HEK293 (cell line): ENCODE data around the gene SYNCRIP.
A peak's percentile ranks its signal among the peaks of the same experiment; 100 is the strongest.

ENCODE experiments used
- CTCF ChIA-PET: fragments of 350-600 bp; formaldehyde crosslinking; extraction: SDS; loops from one replicate; lab custom pipeline; 2021; ENCODE audit warnings: antibody characterized with exemption; lab: Yijun Ruan, JAX
- POLR2A ChIA-PET: fragments of 300-600 bp; formaldehyde crosslinking; extraction: SDS; loops from one replicate; lab custom pipeline; 2020; ENCODE audit warnings: antibody characterized with exemption, inconsistent platforms; lab: Yijun Ruan, JAX
- H3K27ac ChIP-seq: fragments of 200-500 bp; sonication (Bioruptor generic); 2 replicates; pipeline ENCODE4 v1.5.1; 2014; ENCODE audit warnings: low read depth, low read length, control low read depth, inconsistent platforms; ENCODE audit errors: extremely low read depth
- H3K36me3 ChIP-seq, 2 experiments: fragments of 200-500 bp in 1 of 2; sonication (Bioruptor generic) in 1 of 2; 1 replicate in 1 of 2; 2 replicates in 1 of 2; pipeline ENCODE4 v1.5.1; 2014 to 2017; ENCODE audit warnings: inconsistent platforms in 2 of 2, low read length in 2 of 2; ENCODE audit not compliant: control insufficient read depth in 2 of 2, insufficient read depth in 1 of 2
- H3K4me1 ChIP-seq: fragments of 200-500 bp; sonication (Bioruptor generic); 2 replicates; pipeline ENCODE4 v1.5.1; 2014; ENCODE audit warnings: mild to moderate bottlenecking, low read length, inconsistent platforms; ENCODE audit not compliant: control insufficient read depth, insufficient read depth
- H3K4me3 ChIP-seq: 2 replicates; pipeline ENCODE4 v1.5.1; 2011; ENCODE audit warnings: low read depth, mild to moderate bottlenecking, control low read depth, low read length, moderate library complexity
- H3K9me3 ChIP-seq: fragments of 200-500 bp; sonication (Bioruptor generic); 2 replicates; pipeline ENCODE4 v1.5.1; 2014; ENCODE audit warnings: low read depth, low read length, inconsistent platforms; ENCODE audit not compliant: control insufficient read depth, insufficient read depth
- GLIS2 ChIP-seq: fragments of 450-650 bp; formaldehyde crosslinking; IDR thresholded peaks from 2 replicates; pipeline ENCODE4 v1.5.1; 2016; ENCODE audit warnings: missing biosample characterization, missing genetic modification characterization
- KLF10 ChIP-seq: fragments of 450-650 bp; IDR thresholded peaks from 2 replicates; pipeline ENCODE4 v1.5.1; 2018; ENCODE audit warnings: missing biosample characterization, mild to moderate bottlenecking, missing genetic modification characterization
- KLF7 ChIP-seq: fragments of 450-650 bp; formaldehyde crosslinking; IDR thresholded peaks from 2 replicates; pipeline ENCODE4 v1.5.1; 2016; ENCODE audit warnings: missing biosample characterization, missing genetic modification characterization, borderline replicate concordance
- KLF8 ChIP-seq: fragments of 450-650 bp; formaldehyde crosslinking; IDR thresholded peaks from 2 replicates; pipeline ENCODE4 v1.5.1; 2016; ENCODE audit warnings: missing biosample characterization, missing genetic modification characterization
- KLF9 ChIP-seq: fragments of 450-650 bp; formaldehyde crosslinking; IDR thresholded peaks from 2 replicates; pipeline ENCODE4 v1.5.1; 2016; ENCODE audit warnings: missing biosample characterization, missing genetic modification characterization, low read depth
- MEIS1 ChIP-seq: sonication (generic); formaldehyde crosslinking; IDR thresholded peaks from 2 replicates; pipeline ENCODE4 v1.8.1; 2022; ENCODE audit warnings: missing genetic modification reagents, mild to moderate bottlenecking, borderline replicate concordance
- MYNN ChIP-seq: fragments of 450-650 bp; formaldehyde crosslinking; IDR thresholded peaks from 2 replicates; pipeline ENCODE4 v1.5.1; 2016; ENCODE audit warnings: missing biosample characterization, missing genetic modification characterization, borderline replicate concordance
- PBX3 ChIP-seq: sonication (generic); formaldehyde crosslinking; IDR thresholded peaks from 2 replicates; pipeline ENCODE4 v1.8.1; 2022; ENCODE audit warnings: mild to moderate bottlenecking, moderate library complexity, missing genetic modification reagents
- PRDM6 ChIP-seq: fragments of 450-650 bp; formaldehyde crosslinking; IDR thresholded peaks from 2 replicates; pipeline ENCODE4 v1.5.1; 2017; ENCODE audit warnings: missing biosample characterization, missing genetic modification characterization
- SCRT1 ChIP-seq: fragments of 450-650 bp; formaldehyde crosslinking; IDR thresholded peaks from 2 replicates; pipeline ENCODE4 v1.5.1; 2016; ENCODE audit warnings: missing biosample characterization, missing genetic modification characterization, borderline replicate concordance
- SETDB1 ChIP-seq: IDR thresholded peaks from one replicate; pipeline ENCODE4 v1.6.1; 2017; ENCODE audit warnings: mild to moderate bottlenecking, low read length, moderate library complexity, mixed read lengths; ENCODE audit not compliant: insufficient read length
- SP3 ChIP-seq: fragments of 450-650 bp; formaldehyde crosslinking; IDR thresholded peaks from 2 replicates; pipeline ENCODE4 v1.5.1; 2016; ENCODE audit warnings: missing biosample characterization, missing genetic modification characterization
- TRIM28 ChIP-seq: IDR thresholded peaks from 2 replicates; pipeline ENCODE4 v1.6.1; 2011; ENCODE audit warnings: low read length, control low read depth, borderline replicate concordance
- YY2 ChIP-seq: fragments of 450-650 bp; formaldehyde crosslinking; IDR thresholded peaks from 2 replicates; pipeline ENCODE4 v1.5.1; 2016; ENCODE audit warnings: missing biosample characterization, missing genetic modification characterization
- ZFP37 ChIP-seq: fragments of 450-650 bp; formaldehyde crosslinking; IDR thresholded peaks from 2 replicates; pipeline ENCODE4 v1.5.1; 2016; ENCODE audit warnings: missing biosample characterization, missing genetic modification characterization
- ZFP41 ChIP-seq: fragments of 450-650 bp; formaldehyde crosslinking; IDR thresholded peaks from 2 replicates; pipeline ENCODE4 v1.5.1; 2016; ENCODE audit warnings: missing biosample characterization, missing genetic modification characterization, borderline replicate concordance
- ZFP69B ChIP-seq: fragments of 450-650 bp; formaldehyde crosslinking; IDR thresholded peaks from 2 replicates; pipeline ENCODE4 v1.5.1; 2016; ENCODE audit warnings: missing biosample characterization, missing genetic modification characterization
- ZNF138 ChIP-seq: fragments of 450-650 bp; formaldehyde crosslinking; IDR thresholded peaks from 2 replicates; pipeline ENCODE4 v1.5.1; 2016; ENCODE audit warnings: missing biosample characterization, missing genetic modification characterization, borderline replicate concordance
- ZNF157 ChIP-seq: fragments of 450-650 bp; formaldehyde crosslinking; IDR thresholded peaks from 2 replicates; pipeline ENCODE4 v1.5.1; 2016; ENCODE audit warnings: missing biosample characterization, missing genetic modification characterization
- ZNF18 ChIP-seq: fragments of 450-650 bp; formaldehyde crosslinking; IDR thresholded peaks from 2 replicates; pipeline ENCODE4 v1.5.1; 2016; ENCODE audit warnings: missing biosample characterization, missing genetic modification characterization
- ZNF184 ChIP-seq: fragments of 450-650 bp; IDR thresholded peaks from 2 replicates; pipeline ENCODE4 v1.5.1; 2018; ENCODE audit warnings: missing biosample characterization, mild to moderate bottlenecking, missing genetic modification characterization
- ZNF211 ChIP-seq: fragments of 450-650 bp; formaldehyde crosslinking; IDR thresholded peaks from 2 replicates; pipeline ENCODE4 v1.5.1; 2016; ENCODE audit warnings: low read depth, missing biosample characterization, missing genetic modification characterization
- ZNF214 ChIP-seq: fragments of 450-650 bp; formaldehyde crosslinking; IDR thresholded peaks from 2 replicates; pipeline ENCODE4 v1.5.1; 2017; ENCODE audit warnings: missing biosample characterization, mild to moderate bottlenecking, missing genetic modification characterization, borderline replicate concordance
- ZNF311 ChIP-seq: fragments of 450-650 bp; formaldehyde crosslinking; IDR thresholded peaks from 2 replicates; pipeline ENCODE4 v1.5.1; 2017; ENCODE audit warnings: missing biosample characterization, missing genetic modification characterization, borderline replicate concordance
- ZNF394 ChIP-seq: fragments of 450-650 bp; formaldehyde crosslinking; IDR thresholded peaks from 2 replicates; pipeline ENCODE4 v1.5.1; 2016; ENCODE audit warnings: missing biosample characterization, missing genetic modification characterization, mild to moderate bottlenecking, moderate library complexity, borderline replicate concordance
- ZNF510 ChIP-seq: fragments of 450-650 bp; formaldehyde crosslinking; IDR thresholded peaks from 2 replicates; pipeline ENCODE4 v1.5.1; 2018; ENCODE audit warnings: mild to moderate bottlenecking, missing genetic modification characterization, missing biosample characterization; ENCODE audit not compliant: insufficient replicate concordance
- ZNF521 ChIP-seq: fragments of 450-650 bp; formaldehyde crosslinking; IDR thresholded peaks from 2 replicates; pipeline ENCODE4 v1.5.1; 2017; ENCODE audit warnings: missing biosample characterization, mild to moderate bottlenecking, missing genetic modification characterization
- ZNF621 ChIP-seq: fragments of 450-650 bp; formaldehyde crosslinking; IDR thresholded peaks from 2 replicates; pipeline ENCODE4 v1.5.1; 2017; ENCODE audit warnings: missing biosample characterization, missing genetic modification characterization
- ZNF629 ChIP-seq: fragments of 450-650 bp; formaldehyde crosslinking; IDR thresholded peaks from 2 replicates; pipeline ENCODE4 v1.5.1; 2017; ENCODE audit warnings: missing biosample characterization, missing genetic modification characterization
- ZNF658 ChIP-seq: fragments of 450-650 bp; formaldehyde crosslinking; IDR thresholded peaks from 2 replicates; pipeline ENCODE4; 2016; ENCODE audit warnings: missing biosample characterization, missing genetic modification characterization
- ZNF704 ChIP-seq: fragments of 450-650 bp; formaldehyde crosslinking; IDR thresholded peaks from 2 replicates; pipeline ENCODE4 v1.5.1; 2016; ENCODE audit warnings: missing biosample characterization, missing genetic modification characterization
- ZNF776 ChIP-seq: fragments of 450-650 bp; formaldehyde crosslinking; IDR thresholded peaks from 2 replicates; pipeline ENCODE4 v1.5.0; 2017; ENCODE audit warnings: missing biosample characterization, missing genetic modification characterization, borderline replicate concordance
- ZNF837 ChIP-seq: fragments of 450-650 bp; formaldehyde crosslinking; IDR thresholded peaks from 2 replicates; pipeline ENCODE4 v1.5.1; 2016; ENCODE audit warnings: missing biosample characterization, missing genetic modification characterization

SYNCRIP gene

GRCh38 chr6:85678602-85679444, 36.1 kb upstream of the SYNCRIP start:
- POLR2A ChIA-PET, result interaction anchor here (0.6 to 5.8 kb wide), 64 partner anchors 9 to 1970 kb away, joined by 3 to 510 read pairs (median 5); partner anchors contain the start of genes CYB5R4, NT5E, SNAP91 and SNX14
- TF ChIP-seq ZFP41 (tag by site-specific recombination) (no peak), ZNF184 (peak; percentile 43), PBX3 (CRISPR knock-in tag) (peak; percentile 90; the same call in 1 of the 2 replicates), KLF8 (tag by site-specific recombination) (peak; percentile 81), ZNF211 (tag by site-specific recombination) (no peak), SCRT1 (tag by site-specific recombination) (no peak), ZFP69B (tag by site-specific recombination) (peak; percentile 97), SP3 (peak; percentile 73), ZNF629 (peak; percentile 77), SETDB1 (peak; percentile 78), ZNF157 (tag by site-specific recombination) (no peak), TRIM28 (peak; percentile 84), KLF7 (tag by site-specific recombination) (peak; percentile 90; the same call in 1 of the 2 replicates), ZNF658 (tag by site-specific recombination) (no peak; the same call in 1 of the 2 replicates), ZNF311 (tag by site-specific recombination) (no peak), ZNF18 (peak; percentile 80), ZNF704 (tag by site-specific recombination) (no peak), ZNF776 (tag by site-specific recombination) (no peak), MYNN (peak; percentile 37; the same call in 1 of the 2 replicates), ZNF214 (tag by site-specific recombination) (no peak; the same call in 1 of the 2 replicates), PRDM6 (tag by site-specific recombination) (peak; percentile 32), ZNF837 (tag by site-specific recombination) (no peak), MEIS1 (no peak), YY2 (tag by site-specific recombination) (peak; percentile 77), ZFP37 (tag by site-specific recombination) (peak; percentile 97), KLF9 (peak; percentile 69; the same call in 1 of the 2 replicates), ZNF521 (tag by site-specific recombination) (no peak), ZNF621 (tag by site-specific recombination) (no peak), ZNF510 (tag by site-specific recombination) (no peak), ZNF394 (tag by site-specific recombination) (peak; percentile 80), ZNF138 (tag by site-specific recombination) (no peak), GLIS2 (tag by site-specific recombination) (peak; percentile 99), KLF10 (tag by site-specific recombination) (peak; percentile 41)

More at GRCh38 chr6:85678602-85679444, 36.1 kb upstream of the SYNCRIP start:
- no peaks in the 10 kb centered on the region for H3K9me3 ChIP-seq
- H3K27ac ChIP-seq, result peak overlapping the region; percentile 85
- H3K36me3 ChIP-seq, result peaks cover 0 to 35% of the 10 kb centered on the region in 2 experiments; a peak in 1 of 3 replicates
- 0 out of 2 replicates have a peak, but pooled peaks cover 7% of the 10 kb centered on the region for H3K4me1 ChIP-seq
- peak overlapping the region; percentile 85 for H3K4me3 ChIP-seq
- CTCF ChIA-PET, result interaction anchor here (0.6 to 2.9 kb wide), 12 partner anchors 9 to 1121 kb away, joined by 3 to 13 read pairs (median 4); partner anchors contain the start of gene SYNCRIP
